GM19240 (cell line): ENCODE data around the gene PDCD4.

ENCODE experiments used
- DNase-seq: peaks from one replicate; pipeline ENCODE4 v3.0.0; 2011; ENCODE audit warnings: low spot score; ENCODE audit not compliant: insufficient read length

The PDCD4 gene

GRCh38 chr10:110919349-110919931, 47.7 kb downstream of the PDCD4 start, which contains the start of gene SHOC2:
Gene SHOC2 (plus strand): TSS chr10:110919604. CDS start chr10:110964359, 44,755 bp downstream.
- DNase-seq: peak; percentile 59

GRCh38 chr10:110919971-110920881, 48.5 kb downstream of the PDCD4 start:
- DNase-seq: no peak

GRCh38 chr10:110923856-110924493, 52.2 kb downstream of the PDCD4 start:
- no peak for DNase-seq

GRCh38 chr10:110927461-110927860, 55.7 kb downstream of the PDCD4 start:
- DNase-seq: no peak

GRCh38 chr10:110931769-110932381, 60.1 kb downstream of the PDCD4 start:
- DNase-seq: no peak

- no peak for DNase-seq
Observed at GRCh38 chr10:110932505-110933180, 60.9 kb downstream of the PDCD4 start.

GRCh38 chr10:110936757-110937156, 65.0 kb downstream of the PDCD4 start:
- no peak for DNase-seq

- no peak for DNase-seq
Observed at GRCh38 chr10:110939419-110939818, 67.7 kb downstream of the PDCD4 start.

GRCh38 chr10:110944792-110945396, 73.2 kb downstream of the PDCD4 start:
- no peak for DNase-seq

GRCh38 chr10:110946496-110946895, 74.8 kb downstream of the PDCD4 start:
- no peak for DNase-seq

GRCh38 chr10:110947061-110947595, 75.4 kb downstream of the PDCD4 start:
- no peak for DNase-seq
